ENCODE results near the gene CA11. TPM values are rescaled to one million over a fixed set of nuclear protein-coding genes. Genes with fewer than 3 reads are reported as not detected.

Gene CA11
- total RNA-seq, 1 donor from 2014 or later, result 3.2 TPM

DNA sequence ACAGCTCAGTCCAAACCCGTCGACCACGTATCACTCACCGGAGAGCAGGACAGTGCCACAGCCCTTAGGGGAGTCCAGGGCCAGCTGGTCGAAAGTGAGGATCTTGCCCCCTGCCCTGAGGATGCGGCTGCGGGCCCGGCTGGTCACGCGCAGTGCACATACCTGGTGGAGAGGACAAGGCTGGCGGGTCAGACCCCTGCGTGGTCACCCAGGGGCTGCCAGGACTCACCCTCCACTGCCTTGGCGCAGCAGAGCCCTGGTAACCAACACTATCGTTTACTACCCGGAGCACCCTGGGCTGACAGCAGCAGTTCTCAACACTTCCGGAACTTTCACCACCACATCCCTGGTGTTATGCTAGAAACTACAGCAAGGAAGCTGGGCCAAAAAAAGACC lies 29.9 kb downstream of the CA11 start:
- DNase-seq (ENCODE audit: extremely low read depth, low read depth, low spot score), result no peak

DNA sequence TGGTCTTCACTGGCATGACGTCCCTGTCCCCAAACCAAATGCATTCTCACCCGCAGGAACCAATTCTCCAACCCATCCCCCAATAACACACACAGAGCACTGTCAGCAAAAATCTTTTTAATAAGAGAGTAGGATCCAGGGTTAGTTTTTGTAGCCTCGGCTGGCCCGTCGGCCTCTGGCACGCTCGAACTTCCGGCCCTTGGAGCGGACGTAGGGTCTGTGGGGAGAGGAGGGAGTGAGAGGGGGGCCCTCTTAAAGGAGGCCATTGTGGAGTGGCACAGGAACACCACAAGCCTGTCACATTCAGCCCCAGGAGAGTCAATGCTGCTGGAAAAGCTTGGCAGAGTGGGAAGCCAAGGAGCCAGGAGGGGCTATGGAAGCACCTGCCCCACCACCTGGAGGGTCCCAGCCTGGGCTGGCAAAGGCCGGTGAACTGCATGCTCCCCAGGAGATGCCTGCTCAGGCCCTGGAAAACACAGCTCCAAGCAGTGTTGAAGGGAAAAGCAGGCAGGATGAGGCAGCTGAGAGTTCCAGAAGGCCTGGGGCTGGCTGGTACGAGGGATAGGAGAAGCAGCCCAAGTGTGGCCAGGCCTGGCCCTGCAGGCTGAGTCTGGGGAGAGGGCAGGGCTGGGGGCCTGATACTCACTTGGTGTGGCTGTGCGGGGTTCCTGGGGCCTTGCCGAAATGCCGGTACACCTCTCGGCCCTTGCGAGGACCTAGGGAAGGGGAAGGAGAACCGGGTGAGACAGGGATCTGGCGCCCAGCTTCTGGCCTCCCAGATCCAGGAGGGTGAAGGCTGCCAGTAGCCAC lies 30.6 kb downstream of the CA11 start:
- no peak for DNase-seq (ENCODE audit: extremely low read depth, low read depth, low spot score)

DNA sequence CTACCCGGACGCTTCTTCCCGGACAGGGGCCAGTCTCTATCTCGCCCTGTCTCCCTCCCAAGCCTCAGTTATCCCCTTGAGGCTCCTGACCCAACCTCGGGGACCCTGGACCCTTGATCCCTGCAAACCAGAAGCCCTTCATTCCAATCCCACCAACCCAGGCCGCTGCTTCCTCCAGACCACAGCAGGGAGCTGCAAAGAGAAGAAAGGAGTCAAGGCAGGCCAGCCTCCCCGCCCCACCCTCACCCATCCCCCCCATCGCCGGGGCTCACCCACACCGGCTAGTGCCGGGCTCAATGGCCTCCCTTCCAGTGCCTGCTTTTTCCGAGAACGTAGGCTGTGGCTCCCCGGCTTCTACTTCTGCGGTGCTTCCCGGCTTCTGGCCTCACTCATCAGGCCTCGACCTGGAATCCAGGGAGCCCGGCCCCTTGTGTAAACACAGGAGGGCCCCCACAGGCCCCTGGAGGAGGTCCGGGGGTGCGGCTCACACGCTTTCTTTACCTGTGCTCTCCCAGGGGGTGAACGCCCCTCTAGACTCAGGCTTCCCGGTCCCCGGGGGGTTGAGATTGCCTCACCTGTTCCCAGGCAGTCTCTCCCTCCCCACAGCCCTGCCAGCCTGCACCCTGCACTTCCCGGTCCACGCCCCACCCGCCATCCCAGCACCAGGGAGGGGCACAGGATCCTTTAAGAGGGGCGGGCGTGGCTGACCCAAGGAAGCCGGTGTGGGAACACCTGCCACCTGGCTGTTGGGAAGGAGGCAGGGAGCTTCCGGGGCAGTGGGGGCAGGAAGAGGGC lies 31.4 kb downstream of the CA11 start, which contains the start of gene FAM83E:
FAM83E (minus strand) TSS at position 641 of the 795 bp plus-strand sequence. CDS start 1,704 bp downstream, outside the sequence.
- no peak for DNase-seq (ENCODE audit: extremely low read depth, low read depth, low spot score)

DNA sequence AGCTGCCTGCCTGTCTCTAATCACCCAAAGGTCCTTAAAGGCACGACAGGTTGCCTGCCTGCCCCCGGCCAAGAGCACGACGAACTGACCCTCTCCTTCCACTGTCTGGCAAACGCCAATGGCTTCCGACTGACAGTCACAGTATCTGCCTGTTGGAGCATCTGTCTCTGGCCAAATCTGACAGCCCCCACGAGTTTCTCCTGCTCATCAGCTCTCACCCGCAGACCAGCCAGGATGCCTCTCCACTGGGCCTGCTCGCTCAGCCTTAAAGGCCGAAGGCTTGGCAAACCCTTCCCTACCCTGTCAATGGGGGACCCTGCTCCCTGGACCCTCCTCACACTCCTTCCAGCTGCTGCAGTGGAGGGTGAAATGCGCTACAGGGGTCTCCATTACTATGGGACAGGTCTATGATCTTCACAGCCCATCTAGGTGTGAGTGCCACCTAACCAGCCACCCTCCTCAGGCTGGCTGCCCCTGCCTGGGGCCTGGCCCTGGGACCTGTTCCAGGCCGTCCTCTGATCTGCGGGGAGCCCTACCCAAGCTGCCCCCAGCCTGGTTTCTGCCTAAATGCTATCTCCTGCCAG lies 32.0 kb downstream of the CA11 start:
- DNase-seq (ENCODE audit: extremely low read depth, low read depth, low spot score), result no peak

DNA sequence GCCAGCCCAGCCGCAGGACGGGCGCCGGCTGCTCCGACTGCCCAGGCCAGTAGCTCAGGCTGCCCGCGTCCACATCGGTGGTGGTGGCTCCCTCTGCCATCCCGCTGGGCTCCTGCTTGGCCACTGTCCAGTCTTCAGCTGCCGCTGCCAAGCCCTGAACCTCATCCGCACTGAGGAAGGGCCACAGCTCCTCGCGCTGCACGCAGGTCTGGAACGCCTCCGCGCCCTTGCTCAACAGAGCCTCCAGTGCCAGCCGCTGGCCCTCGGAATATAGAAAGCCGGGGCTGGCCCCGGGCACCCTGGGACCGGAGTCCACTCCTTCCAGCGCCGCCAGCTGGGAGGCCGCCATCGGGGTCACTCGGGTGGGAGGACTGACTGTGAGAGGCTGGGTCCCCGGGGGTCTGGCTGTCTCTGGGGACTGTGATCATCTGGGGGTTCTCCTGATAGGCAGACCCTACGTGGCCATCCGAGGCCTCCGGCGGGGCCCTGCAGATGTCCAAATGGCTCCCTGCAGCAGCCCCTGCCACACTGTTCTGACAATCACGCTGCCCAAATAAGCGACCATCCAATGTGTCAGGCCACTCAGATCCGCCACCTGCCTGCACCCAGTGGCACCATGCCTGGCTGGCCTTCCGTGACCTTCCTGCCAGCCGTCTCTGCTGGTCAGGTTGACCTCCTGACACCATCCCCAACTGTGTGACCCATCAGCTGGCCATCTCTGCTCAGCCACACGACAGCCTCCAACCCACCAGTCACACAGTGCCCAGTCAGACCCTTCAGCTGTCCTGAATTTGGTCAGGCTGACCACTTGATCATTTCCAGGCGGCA lies 32.7 kb downstream of the CA11 start:
- DNase-seq (ENCODE audit: extremely low read depth, low read depth, low spot score), result no peak

DNA sequence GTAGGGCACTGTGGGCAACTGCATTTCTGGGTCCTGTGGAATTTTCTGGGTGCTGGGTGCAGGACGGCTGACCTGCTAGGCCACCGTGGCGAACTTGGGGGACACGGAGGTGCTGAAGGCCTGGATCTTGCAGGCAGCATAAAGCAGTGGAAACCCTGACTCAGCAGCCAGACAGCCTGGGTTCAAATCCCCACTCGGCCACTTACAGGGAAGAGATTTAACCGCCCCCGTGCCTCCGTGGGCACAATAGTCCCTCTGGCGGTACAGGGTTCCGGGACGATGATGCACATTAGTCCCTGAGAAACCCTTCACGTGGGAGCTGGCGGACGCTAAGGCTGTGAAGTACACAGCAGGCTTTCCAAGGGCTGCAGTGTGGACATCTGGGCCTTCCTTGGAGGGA lies 34.1 kb downstream of the CA11 start:
- no peak for DNase-seq (ENCODE audit: extremely low read depth, low read depth, low spot score)

DNA sequence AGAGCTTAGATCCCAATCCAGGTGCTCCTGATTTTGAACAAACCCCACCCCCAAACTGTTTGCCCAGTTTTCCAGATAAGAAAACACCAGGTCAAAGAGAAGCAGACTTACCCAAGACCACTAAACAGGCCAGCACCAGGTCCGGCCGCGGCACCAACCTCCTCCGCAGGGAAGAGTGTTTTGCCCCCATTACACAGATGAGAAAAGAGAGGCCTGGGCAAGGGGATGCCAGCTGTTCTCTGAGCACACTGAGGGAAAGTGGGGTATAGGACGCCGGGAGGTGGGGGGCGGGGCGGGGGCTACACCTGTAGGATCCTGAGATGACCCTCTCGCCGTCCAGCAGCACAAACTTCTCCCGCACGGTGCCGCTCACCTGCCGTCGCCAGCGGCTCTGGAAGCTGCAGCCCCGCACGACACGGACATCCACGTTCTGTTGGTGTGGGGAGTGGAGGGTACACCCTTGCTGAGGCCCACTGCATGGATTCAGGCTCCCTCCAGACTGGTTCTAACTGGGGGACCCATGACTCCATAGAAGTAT lies 36.3 kb downstream of the CA11 start:
- no peak for DNase-seq (ENCODE audit: extremely low read depth, low read depth, low spot score)

DNA sequence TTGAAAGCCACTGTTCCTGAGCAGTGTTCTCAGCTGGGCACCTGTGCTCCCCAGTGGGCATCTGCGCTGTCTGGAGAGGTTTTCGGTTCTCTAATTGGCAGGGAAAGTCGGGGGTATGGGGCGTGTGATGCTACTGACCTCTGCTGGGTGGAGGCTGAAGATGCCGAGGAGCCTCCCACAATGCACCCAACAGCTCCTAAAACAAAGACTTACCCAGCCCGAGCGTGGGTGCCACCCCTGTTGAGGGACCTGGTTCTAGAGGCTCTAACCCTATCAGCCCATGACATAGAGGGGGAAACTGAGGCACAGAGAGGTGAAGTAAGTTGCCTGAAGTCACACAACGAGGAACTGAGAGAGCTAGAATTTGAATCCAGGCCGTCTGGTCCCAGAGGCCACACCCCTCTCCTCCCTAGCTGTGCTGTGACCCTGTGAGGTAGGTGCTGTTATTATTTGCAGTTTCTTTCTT lies 37.2 kb downstream of the CA11 start:
- no peak for DNase-seq (ENCODE audit: extremely low read depth, low read depth, low spot score)

DNA sequence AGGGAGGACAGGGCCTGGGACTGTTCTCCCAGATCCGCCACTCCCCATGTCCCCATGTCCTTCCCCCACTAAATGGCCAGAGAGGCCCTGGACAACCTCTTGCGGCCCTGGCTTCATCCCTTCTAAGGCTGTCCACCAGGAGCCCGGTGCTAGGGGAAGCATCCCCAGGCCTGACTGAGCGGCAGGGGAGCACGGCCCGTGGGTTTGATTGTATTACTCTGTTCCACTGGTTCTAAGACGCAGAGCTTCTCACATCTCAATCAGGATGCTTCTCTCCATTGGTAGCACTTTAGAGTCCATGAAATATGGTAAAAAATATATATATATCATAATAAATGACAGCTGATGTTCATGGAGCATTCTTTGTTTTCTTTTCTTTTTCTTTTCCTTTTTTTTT lies 38.6 kb downstream of the CA11 start:
- no peak for DNase-seq (ENCODE audit: extremely low read depth, low read depth, low spot score)

DNA sequence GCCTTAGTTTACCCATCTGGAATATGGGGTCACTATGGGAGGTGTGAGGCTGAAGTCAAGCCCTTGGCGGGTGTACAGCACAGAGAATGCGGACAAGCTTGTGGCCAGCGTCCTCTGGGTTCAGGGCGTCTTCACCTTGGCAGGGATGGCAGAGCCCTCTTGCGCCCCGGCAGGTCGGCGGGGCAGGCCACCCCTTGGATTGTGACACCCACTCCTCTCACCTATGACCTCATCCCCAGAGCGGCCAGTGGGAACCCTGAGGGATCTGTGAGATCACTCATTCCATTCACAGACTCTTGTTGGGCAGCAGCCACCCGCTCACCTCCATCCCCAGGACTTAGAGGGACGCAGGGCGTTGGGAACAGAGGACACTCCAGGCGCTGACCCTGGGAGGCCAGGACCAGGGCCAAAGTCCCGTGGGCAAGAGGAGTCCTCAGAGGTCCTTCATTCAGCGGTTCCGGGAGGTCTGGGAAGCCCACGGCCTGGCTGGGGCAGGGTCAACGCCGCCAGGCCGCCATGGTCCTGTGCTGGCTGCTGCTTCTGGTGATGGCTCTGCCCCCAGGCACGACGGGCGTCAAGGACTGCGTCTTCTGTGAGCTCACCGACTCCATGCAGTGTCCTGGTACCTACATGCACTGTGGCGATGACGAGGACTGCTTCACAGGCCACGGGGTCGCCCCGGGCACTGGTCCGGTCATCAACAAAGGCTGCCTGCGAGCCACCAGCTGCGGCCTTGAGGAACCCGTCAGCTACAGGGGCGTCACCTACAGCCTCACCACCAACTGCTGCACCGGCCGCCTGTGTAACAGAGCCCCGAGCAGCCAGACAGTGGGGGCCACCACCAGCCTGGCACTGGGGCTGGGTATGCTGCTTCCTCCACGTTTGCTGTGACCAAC lies 39.3 kb downstream of the CA11 start, which contains the start of gene SPACA4:
SPACA4 (plus strand) TSS at position 280 of the 896 bp plus-strand sequence; CDS start at position 517, 237 bp downstream.
- DNase-seq (ENCODE audit: extremely low read depth, low read depth, low spot score), result no peak

DNA sequence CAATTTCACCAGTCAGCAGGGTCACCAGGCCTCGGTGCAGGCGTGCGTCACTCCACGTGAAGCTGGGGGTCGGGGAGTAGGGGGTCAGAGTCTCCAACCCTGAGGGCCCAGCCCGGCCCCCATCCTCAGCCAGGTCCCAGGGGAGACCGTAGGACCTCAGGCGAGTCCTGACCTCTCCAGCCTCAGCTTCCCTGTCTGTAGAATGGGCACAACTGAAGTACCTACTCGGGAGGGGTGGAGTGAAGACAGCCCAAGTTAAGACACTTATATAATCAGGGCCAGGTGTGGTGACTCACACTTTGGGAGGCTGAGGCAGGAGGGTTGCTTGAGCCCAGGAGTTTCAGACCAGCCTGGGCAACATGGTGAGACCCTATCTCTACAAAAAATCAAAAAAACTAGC lies 42.1 kb downstream of the CA11 start:
- DNase-seq (ENCODE audit: extremely low read depth, low read depth, low spot score), result no peak

DNA sequence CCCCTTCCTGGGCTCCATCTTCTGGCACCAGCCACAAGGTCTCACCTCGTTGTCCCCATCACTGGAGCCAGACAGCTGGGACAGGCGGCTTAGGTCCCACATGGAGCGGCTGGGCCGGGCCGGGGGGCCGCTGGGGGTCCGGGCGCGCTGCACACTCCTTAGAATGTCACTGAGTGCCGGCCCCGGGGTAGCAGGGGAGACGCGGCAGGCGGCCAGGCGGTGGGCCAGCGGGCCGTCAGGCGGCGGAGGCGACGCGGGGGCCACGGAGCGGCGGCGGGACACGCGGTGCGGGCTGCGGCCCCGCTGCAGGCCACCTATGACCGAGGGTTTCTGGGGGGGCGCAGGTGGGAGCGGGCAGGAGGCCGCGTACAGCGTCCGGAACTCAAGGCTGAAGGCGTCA lies 42.5 kb downstream of the CA11 start:
- no peak for DNase-seq (ENCODE audit: extremely low read depth, low read depth, low spot score)

DNA sequence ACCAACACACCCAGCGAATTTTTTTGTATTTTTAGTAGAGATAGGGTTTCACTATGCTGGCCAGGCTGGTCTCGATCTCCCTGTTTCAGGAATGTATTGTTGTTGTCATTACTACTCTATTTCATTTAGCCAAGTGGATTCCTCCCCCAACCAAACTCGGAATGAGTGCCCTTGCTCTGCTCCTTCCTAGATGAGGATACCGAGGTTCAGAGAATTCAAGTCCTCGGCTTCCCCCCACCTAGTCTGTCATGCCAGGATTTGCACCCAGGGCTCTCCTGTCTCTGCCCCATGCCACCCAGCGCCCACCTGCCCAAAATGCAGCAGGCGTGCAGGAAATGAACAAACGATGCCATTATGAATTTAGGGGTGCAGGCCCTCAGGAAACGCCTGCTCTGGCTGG lies 43.0 kb downstream of the CA11 start:
- DNase-seq (ENCODE audit: extremely low read depth, low read depth, low spot score), result no peak

DNA sequence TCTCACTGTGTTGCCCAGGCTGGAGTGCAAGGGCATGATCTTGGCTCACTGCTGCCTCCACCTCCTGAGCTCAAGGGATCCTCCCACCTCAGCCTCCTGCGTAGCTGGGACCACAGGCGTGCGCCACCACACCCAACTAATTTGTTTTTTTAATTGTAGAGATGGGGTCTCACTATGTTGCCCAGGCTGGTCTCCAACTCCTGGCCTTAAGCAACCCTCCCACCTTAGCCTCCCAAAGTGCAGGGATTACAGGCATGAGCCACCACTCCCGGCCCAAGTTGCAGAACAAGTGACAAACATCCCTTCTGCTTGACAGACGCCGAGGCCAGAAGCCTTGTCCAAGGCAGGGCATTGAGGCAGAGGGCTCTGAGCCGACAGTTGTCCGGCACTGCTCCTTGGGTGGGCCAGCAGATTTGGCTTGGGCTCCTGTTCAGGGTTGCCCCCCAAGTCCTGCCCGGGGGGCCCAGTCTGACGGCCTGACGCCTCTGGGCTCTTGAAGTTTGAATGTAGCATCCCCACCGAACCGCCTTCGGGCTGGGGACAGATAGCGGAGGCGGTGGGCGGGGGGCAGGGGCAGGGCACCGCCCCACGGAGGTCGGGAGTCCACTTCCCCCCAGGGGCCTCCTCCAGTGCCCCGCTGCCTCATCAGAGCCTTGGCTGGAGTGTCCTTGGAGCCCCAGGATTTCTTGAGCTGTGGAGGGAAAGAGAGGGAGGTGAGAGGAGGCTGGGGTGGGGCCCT lies 45.1 kb downstream of the CA11 start:
- no peak for DNase-seq (ENCODE audit: extremely low read depth, low read depth, low spot score)

DNA sequence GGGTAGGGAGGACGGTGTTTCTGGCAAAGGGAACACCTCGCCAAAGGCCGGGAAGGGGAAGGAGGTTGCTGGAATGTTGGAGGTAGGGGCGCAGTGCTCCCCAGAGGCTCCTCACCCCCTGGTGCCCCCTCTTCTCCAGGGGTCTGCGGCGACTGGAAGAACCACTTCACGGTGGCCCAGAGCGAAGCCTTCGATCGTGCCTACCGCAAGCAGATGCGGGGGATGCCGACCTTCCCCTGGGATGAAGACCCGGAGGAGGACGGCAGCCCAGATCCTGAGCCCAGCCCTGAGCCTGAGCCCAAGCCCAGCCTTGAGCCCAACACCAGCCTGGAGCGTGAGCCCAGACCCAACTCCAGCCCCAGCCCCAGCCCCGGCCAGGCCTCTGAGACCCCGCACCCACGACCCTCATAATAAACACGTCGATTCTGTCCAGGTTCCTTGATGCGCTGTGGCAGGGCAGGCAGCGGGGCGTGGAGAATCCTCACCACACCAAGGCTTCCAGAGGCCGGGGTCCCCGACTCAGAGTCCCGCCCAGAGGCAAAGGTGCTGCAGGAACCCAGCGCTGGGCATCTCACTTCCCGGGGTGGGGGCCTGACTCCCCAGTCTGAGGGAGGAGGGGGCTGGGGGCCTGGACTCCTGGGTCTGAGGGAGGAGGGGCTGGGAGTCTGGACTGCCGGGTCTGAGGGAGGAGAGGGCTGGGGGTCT lies 46.8 kb downstream of the CA11 start:
- no peak for DNase-seq (ENCODE audit: extremely low read depth, low read depth, low spot score)

DNA sequence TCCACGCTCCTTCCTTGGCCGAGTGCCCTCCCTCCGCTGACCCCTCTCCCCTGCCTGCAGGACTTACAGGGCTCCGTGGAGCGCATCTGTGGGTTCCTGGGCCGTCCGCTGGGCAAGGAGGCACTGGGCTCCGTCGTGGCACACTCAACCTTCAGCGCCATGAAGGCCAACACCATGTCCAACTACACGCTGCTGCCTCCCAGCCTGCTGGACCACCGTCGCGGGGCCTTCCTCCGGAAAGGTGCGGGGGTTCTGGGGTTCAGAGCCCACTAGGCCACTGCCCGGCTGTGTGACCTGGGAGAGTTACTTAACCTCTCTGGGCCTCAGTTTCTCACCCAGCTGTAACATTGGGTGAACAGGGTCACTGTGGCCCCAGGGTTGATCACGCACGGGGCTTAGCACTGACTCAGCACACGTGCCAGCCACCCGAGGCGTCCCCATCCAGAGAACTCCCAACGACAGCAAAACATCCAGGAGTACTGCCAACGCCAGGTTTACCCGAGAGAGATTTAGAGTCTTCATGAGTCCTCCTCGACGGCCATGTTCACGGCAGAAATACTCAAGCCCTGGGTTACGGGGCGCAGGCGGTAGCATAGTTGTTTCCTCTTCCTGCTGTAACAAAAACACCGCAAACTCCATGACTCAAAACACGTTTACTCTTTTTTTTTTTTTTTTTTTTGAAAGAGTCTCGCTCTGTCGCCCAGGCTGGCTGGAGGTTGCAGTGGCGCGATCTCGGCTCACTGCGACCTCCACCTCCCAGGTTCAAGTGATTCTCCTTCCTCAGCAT lies 49.1 kb downstream of the CA11 start:
- DNase-seq (ENCODE audit: extremely low read depth, low read depth, low spot score), result no peak

DNA sequence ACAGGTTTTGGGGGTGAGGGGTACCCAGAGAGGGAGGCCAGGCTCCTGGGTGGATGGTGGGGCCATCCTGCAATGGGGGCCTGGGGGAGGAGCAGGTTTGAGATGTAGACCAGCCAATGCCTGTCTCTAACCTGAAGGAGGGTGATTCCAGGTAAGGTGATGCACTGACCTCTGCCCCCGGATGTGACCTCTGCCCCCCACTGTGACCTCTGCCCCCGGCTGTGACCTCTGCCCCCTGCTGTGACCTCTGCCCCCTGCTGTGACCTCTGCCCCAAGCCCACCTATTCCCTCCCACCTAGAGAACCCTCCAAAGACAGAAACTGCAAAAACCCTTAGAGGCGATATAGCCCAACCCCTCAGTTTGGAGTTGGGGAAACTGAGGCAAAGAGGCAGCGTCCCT lies 49.8 kb downstream of the CA11 start:
- DNase-seq (ENCODE audit: extremely low read depth, low read depth, low spot score), result no peak

Data from glomerular endothelial cell (primary cell).